ENCODE results near the gene MVP.

MVP gene

GRCh38 chr16:29809031-29809747, 11.1 kb upstream of the MVP start:
- DNase-seq (ENCODE audit: low spot score) = peak; percentile 74

GRCh38 chr16:29809850-29810698, 10.2 kb upstream of the MVP start:
- Histone ChIP-seq H3K4me3 (peak overlapping the region; percentile 80), H3K27ac (peak overlapping the region; percentile 95 to 98)
- peak; percentile 75 for DNase-seq (ENCODE audit: low spot score)
- no peak for TF ChIP-seq CTCF (IDR thresholded peaks at IDR 0.05)

More at GRCh38 chr16:29809031-29809747, 11.1 kb upstream of the MVP start:
- Histone ChIP-seq H3K27ac (peak overlapping the region; percentile 95 to 98), H3K4me3 (peak overlapping the region; percentile 80)
- TF ChIP-seq CTCF (IDR thresholded peaks at IDR 0.05) = no peak

GRCh38 chr16:29810699-29811169, 9.5 kb upstream of the MVP start:
- peak overlapping the region; percentile 78 for H3K4me3 ChIP-seq
- H3K27ac ChIP-seq = peak overlapping the region; percentile 95 to 98
- no peak for TF ChIP-seq CTCF (IDR thresholded peaks at IDR 0.05)
- DNase-seq (ENCODE audit: low spot score) = no peak

- H3K4me3 ChIP-seq = peak overlapping the region; percentile 78
- peak overlapping the region; percentile 95 to 98 for H3K27ac ChIP-seq
- peak; percentile 99 for DNase-seq (ENCODE audit: low spot score)
- no peak for TF ChIP-seq CTCF (IDR thresholded peaks at IDR 0.05)
These were observed 8.9 kb upstream of the MVP start for GRCh38 chr16:29811170-29811895.

- Histone ChIP-seq H3K27ac (peak within 1 kb of the TSS; percentile 95 to 98), H3K4me3 (peak within 1 kb of the TSS; percentile 78)
- TF ChIP-seq CTCF (IDR thresholded peaks at IDR 0.05) = no peak
- peak; percentile 87 for DNase-seq (ENCODE audit: low spot score)
These were observed 8.2 kb upstream of the MVP start, which contains the start of gene PRRT2 for GRCh38 chr16:29811896-29812665. Gene PRRT2, plus strand, starts transcription at chr16:29812193. Its CDS starts 862 bp downstream, at chr16:29813055.

Measured in coronary artery (tissue), 2 donors.